HG03135 (cell line): ENCODE measurements around the gene CTDP1.

Source experiments
- ATAC-seq: cut with Tn5 transposase; IDR thresholded peaks from one replicate; pipeline ENCODE4 v1.9.1; 2021; ENCODE audit warnings: mild to moderate bottlenecking, moderate library complexity; ENCODE audit not compliant: unreplicated experiment

CTDP1 gene

DNA sequence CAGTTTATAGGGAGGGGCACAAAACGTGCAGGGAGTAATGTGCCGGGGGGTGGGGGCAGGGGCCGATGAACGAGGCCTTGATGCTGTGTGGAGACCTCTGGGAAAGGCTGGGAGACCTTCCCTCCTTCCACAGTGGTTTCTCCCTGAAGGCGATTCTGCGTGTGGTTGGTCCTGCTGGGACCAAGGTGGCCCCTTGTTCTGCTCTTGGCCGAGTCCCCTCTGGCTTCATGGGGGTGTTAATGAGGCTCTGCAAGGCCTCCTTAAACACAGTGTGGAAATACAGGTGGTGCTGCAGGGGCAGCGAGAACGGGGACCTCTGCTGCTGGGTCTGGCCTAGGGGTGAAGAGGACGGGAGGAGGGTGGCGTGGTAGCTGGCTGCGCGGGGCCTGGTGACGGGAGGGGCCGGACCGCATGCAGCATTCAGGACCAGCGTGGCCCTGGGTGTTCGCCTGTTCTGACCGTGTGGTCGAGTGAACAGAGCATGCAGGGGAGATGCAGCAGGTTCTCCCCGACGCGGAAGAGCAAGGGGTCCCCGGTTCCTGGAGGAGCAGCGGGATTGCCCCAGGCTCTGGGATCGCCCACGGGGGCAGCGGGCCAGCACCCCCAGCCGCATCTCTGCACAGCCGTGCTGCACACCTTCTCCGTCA, 76.0 kb downstream of the CTDP1 start:
- ATAC-seq, result no peak

- ATAC-seq, result no peak
Observed at GRCh38 chr18:79756143-79756500, 76.5 kb downstream of the CTDP1 start.

DNA sequence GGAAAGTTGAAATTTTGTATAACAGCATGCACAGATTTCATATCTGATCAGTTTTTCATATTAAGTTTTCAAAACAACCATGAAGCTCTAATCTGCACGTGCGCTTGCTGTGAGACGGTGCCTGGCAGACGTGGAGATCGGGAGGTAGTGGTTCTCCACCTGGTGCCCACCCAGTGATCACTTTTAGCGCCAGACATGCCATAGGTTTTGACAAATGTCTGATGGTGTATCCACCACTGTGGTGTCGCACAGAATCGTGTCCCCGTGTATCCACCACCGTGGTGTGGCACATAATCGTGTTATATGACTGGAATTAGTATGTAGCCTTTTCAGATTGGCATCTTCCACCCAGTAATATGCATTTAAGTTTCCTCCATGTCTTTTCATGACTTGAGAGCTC, 77.2 kb downstream of the CTDP1 start:
- ATAC-seq, result no peak

GRCh38 chr18:79760348-79760747, 80.7 kb downstream of the CTDP1 start:
- ATAC-seq, result no peak

DNA sequence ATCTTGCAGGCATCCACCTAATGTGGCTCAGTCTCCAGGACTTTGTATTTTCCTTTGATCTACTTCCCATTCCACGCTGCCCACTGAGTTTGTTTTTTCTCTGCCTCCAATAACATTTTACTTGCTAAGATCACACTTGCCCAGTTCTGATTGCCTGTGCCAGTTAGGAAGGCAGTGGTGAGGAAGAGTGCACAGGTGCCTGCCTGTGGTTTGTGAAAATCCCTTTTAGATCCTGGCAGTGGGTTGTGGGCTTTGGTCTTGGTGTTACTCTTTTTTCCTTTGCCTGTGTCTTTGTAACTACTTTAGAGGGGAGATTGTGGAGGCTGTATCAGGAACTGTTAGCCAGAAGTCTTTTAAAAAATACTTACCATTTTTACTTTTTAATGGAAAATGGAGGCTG, 81.3 kb downstream of the CTDP1 start:
- no peak for ATAC-seq

GRCh38 chr18:79763407-79763806, 83.8 kb downstream of the CTDP1 start:
- ATAC-seq, result no peak

DNA sequence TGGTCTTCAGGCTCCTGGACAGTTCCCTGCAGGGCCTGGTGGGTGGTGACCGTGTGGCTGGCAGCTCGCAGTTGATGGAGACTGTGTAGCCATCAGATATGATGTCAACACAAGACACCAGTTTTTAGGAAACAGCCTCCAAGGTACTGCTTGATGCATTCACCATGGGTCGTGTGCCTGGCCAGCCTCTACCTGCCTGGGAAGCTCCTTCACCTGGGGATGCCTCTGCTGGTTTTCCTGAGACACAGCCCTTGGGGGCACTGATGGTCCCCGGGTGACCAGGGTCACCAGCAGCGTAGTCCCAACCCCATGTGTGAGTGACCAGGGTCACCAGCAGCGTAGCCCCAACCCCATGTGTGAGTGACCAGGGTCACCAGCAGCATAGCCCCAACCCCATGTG, 84.5 kb downstream of the CTDP1 start:
- ATAC-seq, result no peak

DNA sequence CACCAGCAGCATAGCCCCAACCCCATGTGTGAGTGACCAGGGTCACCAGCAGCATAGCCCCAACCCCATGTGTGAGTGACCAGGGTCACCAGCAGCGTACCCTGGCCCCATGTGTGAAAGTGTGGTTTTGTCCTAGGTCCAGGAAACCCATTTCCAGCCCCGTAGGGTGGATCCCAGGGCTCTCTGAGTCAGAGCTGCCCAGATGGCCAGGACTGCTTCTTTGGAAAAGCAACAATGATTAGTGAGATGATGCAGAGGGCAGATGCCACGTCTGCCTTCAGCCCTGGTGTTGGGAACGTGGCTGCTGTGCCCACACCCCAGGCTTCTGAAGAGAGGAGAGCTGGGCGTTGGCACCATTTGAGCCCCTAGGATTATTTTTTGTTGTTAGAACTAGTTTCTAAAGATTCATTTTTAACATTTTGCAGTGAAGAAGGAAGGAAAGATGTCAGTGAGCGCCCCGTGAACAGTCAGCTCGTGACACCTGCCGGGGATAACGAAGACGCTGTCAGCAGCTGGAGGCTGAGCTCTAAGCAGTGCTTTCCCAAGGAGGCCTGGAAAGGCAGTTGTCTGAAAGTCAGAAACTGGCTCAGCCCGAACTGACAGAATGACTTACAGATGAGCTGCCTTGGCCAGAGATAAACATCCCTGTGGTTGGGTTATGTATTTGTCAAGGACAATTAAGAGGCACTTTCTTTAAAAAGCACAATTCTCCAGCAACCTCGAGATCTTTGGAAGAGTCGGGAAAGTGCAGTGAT, 86.1 kb downstream of the CTDP1 start:
- no peak for ATAC-seq

DNA sequence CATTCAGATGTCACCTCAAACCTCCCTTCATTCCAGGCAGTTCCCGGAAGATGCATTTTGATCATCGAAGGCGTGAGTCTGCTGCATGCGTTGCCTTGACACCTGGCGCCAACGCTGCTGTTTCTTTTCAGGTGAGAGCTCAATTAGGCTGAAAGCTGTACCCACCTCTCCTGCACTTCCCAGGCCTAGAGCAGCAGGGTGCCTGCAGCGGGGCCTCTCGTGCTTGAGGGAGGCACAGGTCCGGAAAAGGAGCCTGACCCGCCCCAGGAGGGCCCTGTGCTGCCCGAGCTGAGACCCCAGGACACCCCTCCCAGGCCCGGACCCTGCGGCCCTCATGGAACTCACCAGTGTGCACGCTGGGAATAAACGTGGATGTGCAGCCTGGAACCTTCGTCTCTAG, 86.7 kb downstream of the CTDP1 start:
- no peak for ATAC-seq

DNA sequence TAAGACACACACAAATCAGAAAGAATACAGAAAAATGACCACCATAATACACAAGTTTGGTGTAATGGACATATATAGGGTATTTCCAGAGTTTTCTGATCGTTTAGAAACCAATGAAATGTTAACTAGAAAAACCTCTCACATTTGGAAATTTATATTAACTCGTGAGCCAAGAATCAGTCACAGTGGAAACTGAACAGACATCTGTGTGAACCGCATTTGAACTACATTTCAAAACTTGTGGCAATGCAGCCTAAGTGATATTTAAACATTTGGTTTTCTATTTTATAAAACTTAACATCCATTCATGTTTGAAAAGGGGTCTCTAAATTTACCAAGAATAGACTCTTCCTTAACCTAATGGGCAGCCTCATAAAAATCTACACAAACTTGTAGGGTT, 89.1 kb downstream of the CTDP1 start:
- no peak for ATAC-seq

DNA sequence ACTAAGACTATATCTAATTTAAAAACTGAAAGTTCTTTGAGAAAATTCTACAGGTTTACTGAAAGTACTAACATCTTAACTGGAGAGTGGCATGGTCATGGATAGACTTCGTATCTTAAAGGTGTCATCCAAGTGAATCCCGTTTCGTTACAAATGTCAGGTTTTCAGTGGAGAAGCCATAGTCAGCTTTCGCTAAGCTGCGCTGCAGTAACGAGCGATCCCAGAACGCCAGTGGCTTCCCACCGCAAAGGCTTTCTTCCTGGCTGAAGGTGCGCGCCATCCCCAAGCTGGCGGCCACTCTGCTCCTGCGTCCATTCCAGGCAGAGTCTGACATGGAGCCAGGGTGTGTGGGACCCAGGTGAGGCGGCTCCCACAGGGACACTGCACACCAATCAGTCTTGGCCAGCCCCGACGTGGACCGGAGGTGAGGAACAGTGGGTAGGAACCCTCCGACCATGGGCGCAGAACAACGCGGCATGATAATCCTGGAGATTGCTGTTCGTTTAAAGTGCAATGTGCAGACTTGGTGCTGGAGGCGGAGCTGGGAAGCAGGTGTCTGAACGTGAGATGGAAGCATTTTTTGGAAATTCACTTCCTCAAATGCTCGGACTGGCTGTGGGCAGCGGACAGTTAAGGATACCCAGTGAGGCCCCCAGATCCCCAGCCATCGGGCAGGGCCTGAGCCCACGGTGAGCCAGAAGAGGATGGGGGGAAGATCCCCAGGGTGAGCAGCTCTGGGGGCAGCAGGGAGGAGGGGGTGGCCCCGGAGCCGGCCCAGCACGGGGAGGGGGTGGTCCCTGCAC, 90.3 kb downstream of the CTDP1 start:
- no peak for ATAC-seq

- ATAC-seq, result no peak
Observed at GRCh38 chr18:79770501-79770815, 90.9 kb downstream of the CTDP1 start.

- ATAC-seq, result no peak
Observed at GRCh38 chr18:79770826-79771225, 91.2 kb downstream of the CTDP1 start.

DNA sequence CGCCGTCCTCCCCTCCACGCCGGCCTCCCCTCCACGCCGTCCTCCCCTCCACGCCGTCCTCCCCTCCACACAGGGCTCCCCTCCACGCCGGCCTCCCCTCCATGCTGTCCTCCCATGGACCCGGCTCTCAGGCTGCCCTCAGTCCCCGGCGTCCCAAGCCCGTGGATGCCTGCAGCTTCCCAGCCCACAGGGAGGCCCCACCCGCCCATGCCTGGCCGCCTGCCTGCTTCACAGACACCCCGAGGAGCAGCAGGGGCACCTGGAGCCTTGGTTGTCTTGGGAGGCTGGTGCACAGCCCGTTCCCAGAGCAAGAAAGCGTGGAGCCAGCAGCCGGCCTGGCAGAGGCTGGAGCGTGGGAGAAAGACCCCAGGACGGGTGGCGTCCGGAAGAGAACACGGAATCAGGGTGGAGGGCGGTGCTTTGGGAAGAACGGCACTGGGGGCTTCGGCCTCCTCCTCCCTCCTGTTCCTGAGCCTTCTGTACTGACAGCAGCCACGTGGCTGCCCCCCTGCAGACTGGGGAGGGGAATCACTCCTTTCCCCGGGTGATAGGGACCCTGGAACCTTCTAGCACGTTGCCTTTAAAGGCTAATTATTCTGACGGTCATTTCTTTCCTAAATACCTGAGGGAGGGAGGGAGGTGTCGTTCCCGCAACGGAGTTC, 92.0 kb downstream of the CTDP1 start:
- no peak for ATAC-seq

- no peak for ATAC-seq
Observed at GRCh38 chr18:79772108-79772864, 92.7 kb downstream of the CTDP1 start.

GRCh38 chr18:79772865-79773696, 93.5 kb downstream of the CTDP1 start:
- ATAC-seq, result no peak

- no peak for ATAC-seq
Observed at GRCh38 chr18:79774111-79774510, 94.5 kb downstream of the CTDP1 start.

- no peak for ATAC-seq
Observed at GRCh38 chr18:79775441-79776221, 96.0 kb downstream of the CTDP1 start.

DNA sequence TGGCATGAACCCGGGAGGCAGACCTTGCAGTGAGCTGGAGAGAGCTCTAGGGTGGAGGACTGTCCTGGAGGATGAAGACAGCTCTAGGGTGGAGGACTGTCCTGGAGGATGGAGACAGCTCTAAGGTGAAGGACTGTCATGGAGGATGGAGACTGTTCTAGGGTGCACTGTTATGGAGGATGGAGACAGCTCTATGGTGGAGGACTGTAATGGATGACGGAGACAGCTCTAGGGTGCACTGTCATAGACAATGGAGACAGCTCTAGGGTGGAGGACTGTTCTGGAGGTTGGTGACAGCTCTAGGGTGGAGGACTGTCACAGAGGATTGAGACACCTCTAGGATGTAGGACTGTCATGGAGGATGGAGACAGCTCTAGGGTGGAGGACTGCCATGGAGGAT, 97.1 kb downstream of the CTDP1 start:
- ATAC-seq, result no peak
